GM12875 (cell line): Measurements from ENCODE around the gene B4GALT2.
A peak's percentile ranks its signal among the peaks of the same experiment; 100 is the strongest.

Source experiments
- H3K4me3 ChIP-seq: one replicate; pipeline ENCODE4 v1.5.1; 2011; ENCODE audit warnings: low read depth, low read length, control low read depth
- TF ChIP-seq, protein P1 (sequence below): IDR thresholded peaks from 2 replicates; pipeline ENCODE4 v1.5.1; 2011; ENCODE audit warnings: low read depth, mild to moderate bottlenecking, control low read depth, inconsistent platforms, low read length, moderate library complexity, borderline replicate concordance; ENCODE audit not compliant: insufficient read depth

Gene B4GALT2

DNA sequence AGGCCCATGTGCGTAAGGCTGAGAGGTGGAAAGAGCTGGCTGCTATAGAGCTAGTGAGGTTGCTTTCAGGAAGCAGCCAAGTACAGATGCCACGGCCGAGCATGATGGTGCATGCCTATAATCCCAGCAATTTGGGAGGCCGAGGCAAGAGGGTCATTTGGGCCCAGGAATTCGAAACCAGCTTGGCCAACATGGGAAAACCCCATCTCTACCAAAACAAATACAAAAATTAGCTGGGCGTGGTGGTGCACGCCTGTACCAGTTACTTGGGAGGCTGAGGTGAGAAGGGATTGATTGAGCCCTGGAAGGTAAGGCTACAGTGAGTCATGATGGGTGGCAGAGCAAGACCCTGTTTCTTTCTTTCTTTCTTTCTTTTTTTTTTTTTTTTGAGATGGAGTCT lies 15.1 kb downstream of the B4GALT2 start:
- TF ChIP-seq, protein P1, sequence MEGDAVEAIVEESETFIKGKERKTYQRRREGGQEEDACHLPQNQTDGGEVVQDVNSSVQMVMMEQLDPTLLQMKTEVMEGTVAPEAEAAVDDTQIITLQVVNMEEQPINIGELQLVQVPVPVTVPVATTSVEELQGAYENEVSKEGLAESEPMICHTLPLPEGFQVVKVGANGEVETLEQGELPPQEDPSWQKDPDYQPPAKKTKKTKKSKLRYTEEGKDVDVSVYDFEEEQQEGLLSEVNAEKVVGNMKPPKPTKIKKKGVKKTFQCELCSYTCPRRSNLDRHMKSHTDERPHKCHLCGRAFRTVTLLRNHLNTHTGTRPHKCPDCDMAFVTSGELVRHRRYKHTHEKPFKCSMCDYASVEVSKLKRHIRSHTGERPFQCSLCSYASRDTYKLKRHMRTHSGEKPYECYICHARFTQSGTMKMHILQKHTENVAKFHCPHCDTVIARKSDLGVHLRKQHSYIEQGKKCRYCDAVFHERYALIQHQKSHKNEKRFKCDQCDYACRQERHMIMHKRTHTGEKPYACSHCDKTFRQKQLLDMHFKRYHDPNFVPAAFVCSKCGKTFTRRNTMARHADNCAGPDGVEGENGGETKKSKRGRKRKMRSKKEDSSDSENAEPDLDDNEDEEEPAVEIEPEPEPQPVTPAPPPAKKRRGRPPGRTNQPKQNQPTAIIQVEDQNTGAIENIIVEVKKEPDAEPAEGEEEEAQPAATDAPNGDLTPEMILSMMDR: no peak
- H3K4me3 ChIP-seq: no peak overlapping the region

DNA sequence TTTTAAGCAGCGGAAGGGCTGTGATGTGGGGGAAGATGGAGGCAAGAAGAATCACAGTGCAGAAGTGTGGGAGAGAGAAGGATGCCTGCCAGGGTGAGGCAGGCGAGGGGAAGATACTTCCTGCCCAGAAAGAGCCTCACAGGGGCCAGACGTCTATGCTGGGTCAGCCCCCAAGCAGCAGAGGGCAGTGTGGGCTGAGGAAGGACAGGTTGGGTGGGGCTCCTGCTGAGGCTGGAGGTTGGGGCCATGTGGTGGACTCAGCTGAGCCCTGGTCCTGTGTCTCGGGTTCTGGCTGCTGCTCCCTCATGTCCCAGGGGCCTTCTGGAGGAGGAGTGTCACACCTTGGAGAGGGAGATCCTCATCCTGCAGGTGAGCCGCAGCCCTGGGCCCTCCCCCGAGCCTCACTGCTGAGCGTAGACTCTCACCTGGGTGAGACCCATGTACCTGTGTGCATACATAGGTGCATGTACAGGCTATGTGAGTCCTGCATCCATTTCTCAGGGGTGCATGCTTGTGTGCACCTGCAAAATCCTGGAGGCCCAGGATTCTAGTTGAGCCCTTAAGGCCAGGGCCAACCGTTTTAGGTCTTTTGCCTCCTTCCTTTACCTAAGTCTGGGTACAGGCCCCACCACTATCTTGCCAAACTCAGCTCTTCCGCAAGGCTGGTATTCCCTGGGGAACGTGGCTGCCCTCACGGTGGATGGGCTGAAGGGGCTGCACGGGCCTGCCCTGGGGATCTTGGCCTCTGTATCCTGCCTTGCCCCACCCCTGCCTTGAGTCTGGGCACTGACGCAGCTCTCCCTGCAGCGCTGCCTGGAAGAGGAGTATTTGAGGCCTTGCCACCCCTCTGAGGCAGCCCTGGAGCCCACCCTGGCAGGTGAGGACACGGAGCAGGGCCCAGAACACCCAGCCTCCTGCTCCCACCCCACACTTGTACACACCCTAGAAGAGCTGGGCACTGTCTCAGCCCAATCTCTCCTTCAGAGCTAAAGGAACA lies 16.1 kb downstream of the B4GALT2 start:
- TF ChIP-seq, protein P1: peak; percentile 57; the same call in 1 of the 2 replicates
- no peak overlapping the region for H3K4me3 ChIP-seq

DNA sequence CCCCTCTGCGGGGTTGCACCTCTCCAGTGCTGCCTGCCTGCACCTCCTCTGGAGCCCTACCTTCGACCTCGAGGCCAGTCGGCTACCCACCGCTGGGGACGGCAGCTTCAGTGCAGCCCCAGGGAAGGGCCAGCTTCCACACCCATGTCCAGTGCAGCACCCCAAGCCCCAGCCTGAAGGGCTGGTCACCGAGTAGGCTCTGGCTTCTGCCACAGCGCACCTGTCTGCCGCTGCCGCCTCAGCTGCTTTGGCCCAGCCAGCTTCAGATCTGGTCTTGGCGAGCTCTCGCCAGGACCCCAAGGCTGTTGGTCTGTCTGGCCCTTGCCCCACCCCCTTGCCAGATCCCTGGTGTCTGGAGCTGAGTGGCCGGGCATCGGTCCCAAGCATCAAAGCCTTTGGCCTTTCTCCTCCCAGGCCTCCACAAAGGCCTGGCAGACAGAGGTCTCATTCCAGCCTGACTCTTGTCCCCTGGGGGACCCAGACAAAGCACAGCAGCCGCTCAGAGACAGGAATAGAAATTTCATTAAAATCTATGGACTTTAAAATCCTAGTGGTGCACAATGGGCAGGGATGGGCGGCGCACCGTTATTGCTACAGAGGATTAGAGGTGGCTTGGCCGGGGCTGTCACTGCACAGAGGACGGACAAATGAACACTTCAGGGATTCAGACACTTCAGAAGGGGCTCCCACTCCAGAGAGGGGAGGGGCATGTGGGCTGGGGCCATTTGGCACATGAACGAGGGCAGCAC lies 17.1 kb downstream of the B4GALT2 start:
- TF ChIP-seq, protein P1: no peak
- H3K4me3 ChIP-seq: no peak overlapping the region

DNA sequence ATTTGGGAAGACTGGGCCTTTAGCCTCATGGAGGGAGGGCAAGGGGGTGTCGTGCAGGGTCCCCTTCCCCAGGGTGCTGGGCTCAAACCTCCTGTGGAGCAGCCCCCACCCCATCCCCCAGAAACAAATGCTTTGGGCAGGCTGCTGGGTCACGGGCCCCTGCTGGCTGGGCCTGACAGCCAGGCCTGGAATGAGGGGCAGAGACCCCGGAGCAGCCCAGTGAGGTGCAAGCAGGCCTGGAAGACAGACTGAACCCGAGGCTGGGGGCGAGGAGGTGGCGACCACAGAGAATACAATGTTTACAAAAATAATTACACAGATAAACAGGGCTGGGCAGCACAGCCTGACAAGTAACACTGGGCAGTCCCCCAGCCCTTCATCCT lies 17.7 kb downstream of the B4GALT2 start:
- no peak overlapping the region for H3K4me3 ChIP-seq
- TF ChIP-seq, protein P1: no peak

DNA sequence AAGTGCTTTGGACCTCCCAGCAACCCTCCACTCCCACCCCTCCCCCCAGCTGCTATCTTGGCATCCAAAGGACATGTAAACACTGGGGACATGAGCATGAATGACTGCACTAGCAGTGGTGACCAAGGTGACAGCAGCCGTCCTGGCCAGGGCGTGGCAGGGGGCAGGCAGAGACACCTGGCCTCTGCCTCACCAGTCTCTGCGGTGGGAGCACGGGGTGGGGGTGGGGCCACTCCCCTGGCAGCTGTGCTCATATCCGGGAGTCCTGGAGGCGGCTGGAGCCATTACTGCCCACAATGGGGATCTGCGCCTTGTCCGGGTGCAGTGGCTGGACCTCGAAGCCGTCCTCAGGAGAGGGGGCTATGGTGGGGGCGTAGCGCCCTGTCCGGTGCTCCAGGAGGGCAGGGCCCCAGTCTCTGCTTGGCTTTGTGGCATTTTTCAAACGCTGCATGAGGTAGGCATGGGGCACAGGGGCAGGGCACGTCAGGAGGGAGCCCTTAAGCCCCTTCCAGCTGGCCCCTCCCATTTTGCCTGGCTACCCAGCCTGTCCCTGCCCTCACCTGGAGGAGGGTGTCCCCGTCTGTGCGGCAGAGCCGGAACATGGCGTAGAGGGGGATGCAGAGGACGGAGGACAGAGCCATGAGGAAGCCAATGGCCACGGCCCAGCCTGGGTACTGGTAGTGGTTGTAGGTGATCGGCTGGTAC lies 18.4 kb downstream of the B4GALT2 start:
- no peak overlapping the region for H3K4me3 ChIP-seq
- TF ChIP-seq, protein P1: no peak

DNA sequence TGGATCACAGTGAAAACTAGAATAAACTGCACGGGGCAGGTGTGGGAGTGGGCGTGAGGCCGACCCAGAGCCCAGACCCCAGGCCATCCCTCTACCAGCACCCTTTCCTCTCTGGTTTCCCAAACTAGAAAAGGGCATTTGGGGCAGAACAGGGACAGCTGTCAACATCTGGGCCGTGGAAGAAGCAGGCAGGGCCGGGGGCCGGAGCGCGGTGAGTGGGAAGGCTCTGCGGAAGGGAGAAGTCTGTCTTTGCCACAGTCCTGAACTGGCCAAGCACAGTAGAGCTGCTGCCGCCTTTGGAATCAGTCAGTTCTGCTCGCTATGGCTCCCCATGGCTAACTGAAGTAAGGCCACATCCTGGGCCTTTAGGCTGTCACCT lies 19.0 kb downstream of the B4GALT2 start:
- TF ChIP-seq, protein P1: no peak
- no peak overlapping the region for H3K4me3 ChIP-seq
